Measurements from ENCODE around the gene PGA5.
"Not testable (repeated sequence)": the region's sequence is repeated elsewhere in the genome, so short reads cannot be mapped to it uniquely, and the experiment has no call there.

GRCh38 chr11:61222047-61222446 lies 18.9 kb upstream of the PGA5 start, which contains the start of gene PGA4:
- TF ChIP-seq POLR2A, CTCF (IDR thresholded peaks at IDR 0.05): not testable (repeated sequence)
